ENCODE measurements around the gene ZSWIM4.

Gene ZSWIM4

GRCh38 chr19:13835791-13836723 is 40.8 kb downstream of the ZSWIM4 start:
- no peak for DNase-seq (ENCODE audit: low read depth)

GRCh38 chr19:13838435-13839129 is 43.3 kb downstream of the ZSWIM4 start:
- DNase-seq (ENCODE audit: low read depth), result no peak

- DNase-seq (ENCODE audit: low read depth), result peak; percentile 78
Measured at GRCh38 chr19:13839130-13839937, 44.1 kb downstream of the ZSWIM4 start.

GRCh38 chr19:13839938-13840304 is 44.7 kb downstream of the ZSWIM4 start:
- DNase-seq (ENCODE audit: low read depth), result no peak

- DNase-seq (ENCODE audit: low read depth), result no peak
Measured at GRCh38 chr19:13840305-13841085, 45.3 kb downstream of the ZSWIM4 start.

GRCh38 chr19:13841086-13841961 is 46.1 kb downstream of the ZSWIM4 start:
- no peak for DNase-seq (ENCODE audit: low read depth)

- DNase-seq (ENCODE audit: low read depth), result no peak
Measured at GRCh38 chr19:13841962-13842290, 46.7 kb downstream of the ZSWIM4 start.

- DNase-seq (ENCODE audit: low read depth), result peak; percentile 67
Measured at GRCh38 chr19:13842291-13843103, 47.3 kb downstream of the ZSWIM4 start.

GRCh38 chr19:13843104-13843921 is 48.1 kb downstream of the ZSWIM4 start:
- DNase-seq (ENCODE audit: low read depth), result no peak

GRCh38 chr19:13844130-13844631 is 48.9 kb downstream of the ZSWIM4 start:
- no peak for DNase-seq (ENCODE audit: low read depth)

- peak; percentile 95 for DNase-seq (ENCODE audit: low read depth)
Measured at GRCh38 chr19:13846557-13847406, 51.5 kb downstream of the ZSWIM4 start.

- DNase-seq (ENCODE audit: low read depth), result peak; percentile 84
Measured at GRCh38 chr19:13847407-13848339, 52.4 kb downstream of the ZSWIM4 start.

- DNase-seq (ENCODE audit: low read depth), result no peak
Measured at GRCh38 chr19:13848340-13848677, 53.1 kb downstream of the ZSWIM4 start.

GRCh38 chr19:13848798-13849676 is 53.8 kb downstream of the ZSWIM4 start:
- no peak for DNase-seq (ENCODE audit: low read depth)

Measured in T follicular helper cell (primary cell).